ENCODE results near the gene AGTRAP. TPM values are rescaled to one million over a fixed set of nuclear protein-coding genes. Genes with fewer than 3 reads are reported as not detected.

Gene AGTRAP
- total RNA-seq, 1 experiment from 2014 or later: 57.0 TPM

DNA sequence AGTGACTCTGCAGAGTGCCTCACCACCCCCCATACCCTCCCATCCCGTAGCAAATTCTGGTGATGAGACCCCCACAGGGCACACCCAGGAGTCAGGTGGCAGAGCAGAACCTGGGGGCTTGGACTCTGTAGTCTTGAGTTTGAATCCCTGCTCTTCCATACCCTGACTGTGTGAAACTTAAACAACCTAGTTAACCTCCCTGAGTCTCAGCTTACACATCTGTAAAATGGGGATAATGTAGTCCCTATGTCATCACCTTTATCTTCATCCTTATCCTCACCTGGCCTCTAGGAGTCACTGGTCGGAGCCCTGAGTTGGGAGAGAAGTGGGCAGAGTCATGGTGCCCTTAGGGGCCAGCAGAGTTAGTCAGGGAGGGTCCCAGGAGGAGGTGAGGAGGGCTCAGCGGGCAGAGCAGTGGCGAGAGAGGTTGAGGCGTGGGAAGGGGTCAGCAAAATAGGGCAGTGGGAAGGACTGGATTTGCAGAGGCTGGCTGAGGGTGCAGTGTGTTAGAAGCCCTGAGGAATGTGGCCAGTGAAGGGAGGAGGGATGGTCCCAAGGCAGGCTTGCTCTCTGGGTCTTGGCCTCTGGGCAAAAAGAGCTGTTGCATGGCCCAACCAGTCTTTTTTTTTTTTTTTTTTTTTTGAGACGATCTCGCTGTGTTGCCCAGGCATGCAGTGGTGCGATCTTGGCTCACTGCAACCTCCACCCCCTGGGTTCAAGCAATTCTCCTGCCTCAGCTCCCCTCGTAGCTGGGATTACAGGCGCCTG, 44.6 kb downstream of the AGTRAP start:
- no peaks in the 10 kb centered on the region; the same call in 1 of the 2 replicates for H3K4me1 ChIP-seq (ENCODE audit: control insufficient read depth, insufficient read depth, low read length)
- BruUV-seq (replicated peaks): no TSS peak
- H3K9me3 ChIP-seq (ENCODE audit: control insufficient read depth, insufficient read depth, low read depth, low read length): no peaks in the 10 kb centered on the region
- POLR2A ChIA-PET: no interaction called here
- DNase-seq (ENCODE audit: low read depth, low spot score) (no peak), ATAC-seq (no peak)
- H3K36me3 ChIP-seq (ENCODE audit: control insufficient read depth, insufficient read depth, low read length): no peaks in the 10 kb centered on the region
- intact Hi-C loops (cut with micrococcal nuclease; ENCODE audit: unreplicated experiment) (no loop called here), in situ Hi-C loops (cut with HindIII; ENCODE audit: low pct_unique_long_range_greater_than_20kb, low sequenced_read_pairs) (no loop called here)
- H3K27ac ChIP-seq (ENCODE audit: low read length): no peak overlapping the region
- H3K27me3 ChIP-seq (ENCODE audit: control insufficient read depth, insufficient read depth, low read length): no peaks in the 10 kb centered on the region
- TF ChIP-seq POLR2AphosphoS5 (IDR thresholded peaks at IDR 0.05; ENCODE audit: low read depth, low read length) (no peak), TCF7L2 (IDR thresholded peaks at IDR 0.05; ENCODE audit: low read depth, low read length) (no peak), SIN3A (IDR thresholded peaks at IDR 0.05; ENCODE audit: borderline replicate concordance, insufficient read depth, low read depth, low read length) (no peak)
- TF ChIP-seq, protein P1, sequence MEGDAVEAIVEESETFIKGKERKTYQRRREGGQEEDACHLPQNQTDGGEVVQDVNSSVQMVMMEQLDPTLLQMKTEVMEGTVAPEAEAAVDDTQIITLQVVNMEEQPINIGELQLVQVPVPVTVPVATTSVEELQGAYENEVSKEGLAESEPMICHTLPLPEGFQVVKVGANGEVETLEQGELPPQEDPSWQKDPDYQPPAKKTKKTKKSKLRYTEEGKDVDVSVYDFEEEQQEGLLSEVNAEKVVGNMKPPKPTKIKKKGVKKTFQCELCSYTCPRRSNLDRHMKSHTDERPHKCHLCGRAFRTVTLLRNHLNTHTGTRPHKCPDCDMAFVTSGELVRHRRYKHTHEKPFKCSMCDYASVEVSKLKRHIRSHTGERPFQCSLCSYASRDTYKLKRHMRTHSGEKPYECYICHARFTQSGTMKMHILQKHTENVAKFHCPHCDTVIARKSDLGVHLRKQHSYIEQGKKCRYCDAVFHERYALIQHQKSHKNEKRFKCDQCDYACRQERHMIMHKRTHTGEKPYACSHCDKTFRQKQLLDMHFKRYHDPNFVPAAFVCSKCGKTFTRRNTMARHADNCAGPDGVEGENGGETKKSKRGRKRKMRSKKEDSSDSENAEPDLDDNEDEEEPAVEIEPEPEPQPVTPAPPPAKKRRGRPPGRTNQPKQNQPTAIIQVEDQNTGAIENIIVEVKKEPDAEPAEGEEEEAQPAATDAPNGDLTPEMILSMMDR (IDR thresholded peaks at IDR 0.05): no peak
- TF ChIP-seq, protein P2, sequence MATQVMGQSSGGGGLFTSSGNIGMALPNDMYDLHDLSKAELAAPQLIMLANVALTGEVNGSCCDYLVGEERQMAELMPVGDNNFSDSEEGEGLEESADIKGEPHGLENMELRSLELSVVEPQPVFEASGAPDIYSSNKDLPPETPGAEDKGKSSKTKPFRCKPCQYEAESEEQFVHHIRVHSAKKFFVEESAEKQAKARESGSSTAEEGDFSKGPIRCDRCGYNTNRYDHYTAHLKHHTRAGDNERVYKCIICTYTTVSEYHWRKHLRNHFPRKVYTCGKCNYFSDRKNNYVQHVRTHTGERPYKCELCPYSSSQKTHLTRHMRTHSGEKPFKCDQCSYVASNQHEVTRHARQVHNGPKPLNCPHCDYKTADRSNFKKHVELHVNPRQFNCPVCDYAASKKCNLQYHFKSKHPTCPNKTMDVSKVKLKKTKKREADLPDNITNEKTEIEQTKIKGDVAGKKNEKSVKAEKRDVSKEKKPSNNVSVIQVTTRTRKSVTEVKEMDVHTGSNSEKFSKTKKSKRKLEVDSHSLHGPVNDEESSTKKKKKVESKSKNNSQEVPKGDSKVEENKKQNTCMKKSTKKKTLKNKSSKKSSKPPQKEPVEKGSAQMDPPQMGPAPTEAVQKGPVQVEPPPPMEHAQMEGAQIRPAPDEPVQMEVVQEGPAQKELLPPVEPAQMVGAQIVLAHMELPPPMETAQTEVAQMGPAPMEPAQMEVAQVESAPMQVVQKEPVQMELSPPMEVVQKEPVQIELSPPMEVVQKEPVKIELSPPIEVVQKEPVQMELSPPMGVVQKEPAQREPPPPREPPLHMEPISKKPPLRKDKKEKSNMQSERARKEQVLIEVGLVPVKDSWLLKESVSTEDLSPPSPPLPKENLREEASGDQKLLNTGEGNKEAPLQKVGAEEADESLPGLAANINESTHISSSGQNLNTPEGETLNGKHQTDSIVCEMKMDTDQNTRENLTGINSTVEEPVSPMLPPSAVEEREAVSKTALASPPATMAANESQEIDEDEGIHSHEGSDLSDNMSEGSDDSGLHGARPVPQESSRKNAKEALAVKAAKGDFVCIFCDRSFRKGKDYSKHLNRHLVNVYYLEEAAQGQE (IDR thresholded peaks at IDR 0.05; ENCODE audit: insufficient read depth in 1 of 2, low read depth in 2 of 2, low read length in 1 of 2): no peak
- CTCF ChIA-PET: no interaction called here
- no peak overlapping the region for H3K4me3 ChIP-seq (ENCODE audit: low read depth in 2 of 2, low read length in 2 of 2)

DNA sequence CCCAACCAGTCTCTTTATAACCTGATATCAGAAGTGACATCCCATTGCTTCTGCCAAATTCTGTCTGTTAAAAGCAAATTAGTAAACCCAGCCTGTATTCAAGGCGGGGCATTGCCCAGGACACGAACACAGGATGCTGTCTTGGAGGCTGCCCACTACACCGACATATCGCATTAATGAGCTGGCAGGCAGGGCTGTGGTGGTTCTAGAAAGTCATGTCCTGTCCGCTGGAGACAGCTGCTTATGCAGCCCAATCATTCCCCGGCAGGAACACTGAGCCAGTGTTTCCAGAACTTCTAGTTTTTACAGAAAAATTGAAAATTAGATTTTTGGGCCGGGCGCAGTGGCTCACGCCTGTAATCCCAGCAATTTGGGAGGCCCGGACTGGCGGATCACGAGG, 45.4 kb downstream of the AGTRAP start:
- Histone ChIP-seq H3K27me3 (ENCODE audit: control insufficient read depth, insufficient read depth, low read length) (no peaks in the 10 kb centered on the region), H3K4me3 (ENCODE audit: low read depth in 2 of 2, low read length in 2 of 2) (no peak overlapping the region), H3K36me3 (ENCODE audit: control insufficient read depth, insufficient read depth, low read length) (no peaks in the 10 kb centered on the region), H3K4me1 (ENCODE audit: control insufficient read depth, insufficient read depth, low read length) (no peaks in the 10 kb centered on the region; the same call in 1 of the 2 replicates), H3K27ac (ENCODE audit: low read length) (no peak overlapping the region), H3K9me3 (ENCODE audit: control insufficient read depth, insufficient read depth, low read depth, low read length) (no peaks in the 10 kb centered on the region)
- in situ Hi-C loops (cut with HindIII; ENCODE audit: low pct_unique_long_range_greater_than_20kb, low sequenced_read_pairs): no loop called here
- intact Hi-C loops (cut with micrococcal nuclease; ENCODE audit: unreplicated experiment): no loop called here
- CTCF ChIA-PET: interaction anchor here (0.6 kb wide), 1 partner anchor 181 kb away, joined by 3 read pairs; no protein-coding TSS in a partner anchor
- BruUV-seq (replicated peaks): no TSS peak
- DNase-seq (ENCODE audit: low read depth, low spot score): no peak
- TF ChIP-seq TCF7L2 (IDR thresholded peaks at IDR 0.05; ENCODE audit: low read depth, low read length): no peak
- TF ChIP-seq POLR2AphosphoS5 (IDR thresholded peaks at IDR 0.05; ENCODE audit: low read depth, low read length): no peak
- TF ChIP-seq, protein P2 (IDR thresholded peaks at IDR 0.05; ENCODE audit: insufficient read depth in 1 of 2, low read depth in 2 of 2, low read length in 1 of 2): no peak
- TF ChIP-seq, protein P1 (IDR thresholded peaks at IDR 0.05): no peak
- TF ChIP-seq SIN3A (IDR thresholded peaks at IDR 0.05; ENCODE audit: borderline replicate concordance, insufficient read depth, low read depth, low read length): no peak
- POLR2A ChIA-PET: no interaction called here
- ATAC-seq: no peak

All from Panc1 (cell line).